ENCODE measurements around the gene SAMD14. TPM values are rescaled to one million over a fixed set of nuclear protein-coding genes. Genes with fewer than 3 reads are reported as not detected.

The SAMD14 gene
- total RNA-seq, 4 donors from 2014 or later, result 0.04 to 3.8 (median 0.31) TPM; not detected in 1

DNA sequence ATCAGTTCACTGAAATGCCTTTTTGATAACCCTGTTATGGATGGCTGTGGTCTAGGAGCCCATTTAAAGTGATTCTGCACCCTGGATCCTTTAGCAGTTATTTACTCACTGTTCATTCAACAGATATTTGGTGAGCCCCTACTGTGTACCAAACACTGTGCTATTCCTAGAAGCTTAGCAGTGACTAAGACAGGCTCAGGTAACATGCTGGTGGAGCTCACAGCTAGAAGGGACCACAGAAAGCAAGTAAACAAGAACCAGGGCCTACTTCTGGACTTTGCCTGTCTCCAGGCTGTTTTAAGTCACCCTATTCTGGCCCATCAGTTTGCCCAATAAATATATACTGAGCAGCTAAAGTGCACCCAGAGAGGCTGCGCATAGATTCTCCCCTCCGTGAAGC lies 63.0 kb downstream of the SAMD14 start:
- ATAC-seq (peak; percentile 86 to 94), DNase-seq (peak; percentile 50 to 55)
- intact Hi-C loops (cut with DNase I; ENCODE audit: low total_unique reads) (no loop called here), in situ Hi-C loops (cut with MboI; ENCODE audit: low sequenced_read_pairs in 4 of 4) (no loop called here)
- Histone ChIP-seq H3K4me1 (peaks cover 59 to 65% of the 10 kb centered on the region in 2 donors), H3K36me3 (peaks cover 0 to 21% of the 10 kb centered on the region in 2 donors), H3K27me3 (no peaks in the 10 kb centered on the region), H3K27ac (peak overlapping the region; percentile 91 to 96 (median 92)), H3K4me3 (no peak overlapping the region), H3K9me3 (no peaks in the 10 kb centered on the region)
- TF ChIP-seq, protein P1, sequence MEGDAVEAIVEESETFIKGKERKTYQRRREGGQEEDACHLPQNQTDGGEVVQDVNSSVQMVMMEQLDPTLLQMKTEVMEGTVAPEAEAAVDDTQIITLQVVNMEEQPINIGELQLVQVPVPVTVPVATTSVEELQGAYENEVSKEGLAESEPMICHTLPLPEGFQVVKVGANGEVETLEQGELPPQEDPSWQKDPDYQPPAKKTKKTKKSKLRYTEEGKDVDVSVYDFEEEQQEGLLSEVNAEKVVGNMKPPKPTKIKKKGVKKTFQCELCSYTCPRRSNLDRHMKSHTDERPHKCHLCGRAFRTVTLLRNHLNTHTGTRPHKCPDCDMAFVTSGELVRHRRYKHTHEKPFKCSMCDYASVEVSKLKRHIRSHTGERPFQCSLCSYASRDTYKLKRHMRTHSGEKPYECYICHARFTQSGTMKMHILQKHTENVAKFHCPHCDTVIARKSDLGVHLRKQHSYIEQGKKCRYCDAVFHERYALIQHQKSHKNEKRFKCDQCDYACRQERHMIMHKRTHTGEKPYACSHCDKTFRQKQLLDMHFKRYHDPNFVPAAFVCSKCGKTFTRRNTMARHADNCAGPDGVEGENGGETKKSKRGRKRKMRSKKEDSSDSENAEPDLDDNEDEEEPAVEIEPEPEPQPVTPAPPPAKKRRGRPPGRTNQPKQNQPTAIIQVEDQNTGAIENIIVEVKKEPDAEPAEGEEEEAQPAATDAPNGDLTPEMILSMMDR (IDR thresholded peaks at IDR 0.05 in 4 of 5, conservative IDR thresholded peaks at IDR 0.05 in 1 of 5), result no peak
- TF ChIP-seq POLR2A (IDR thresholded peaks at IDR 0.05), result peak in 1 of 2 donors; percentile 48

DNA sequence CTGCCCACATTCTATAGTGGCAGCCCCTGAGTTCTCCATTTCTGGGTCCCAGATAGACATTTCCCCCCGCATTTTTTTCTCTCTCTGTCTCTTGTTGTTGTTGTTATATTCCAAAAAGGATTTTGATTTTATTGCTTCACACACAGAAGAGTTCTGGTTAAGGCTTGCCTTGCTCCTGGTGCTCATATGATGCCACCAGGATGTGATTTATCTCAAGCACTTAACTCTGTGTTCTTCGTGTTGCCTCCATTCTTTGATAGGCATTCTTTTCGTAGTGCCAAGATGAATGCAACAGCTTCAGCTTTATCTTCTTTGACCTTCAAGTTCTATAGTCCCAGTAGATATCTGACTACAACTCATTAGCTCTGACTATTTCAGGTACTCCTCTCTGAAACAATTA lies 64.9 kb downstream of the SAMD14 start:
- H3K36me3 ChIP-seq, result peaks cover 0 to 8% of the 10 kb centered on the region in 2 donors
- H3K27me3 ChIP-seq, result no peaks in the 10 kb centered on the region
- no peak for ATAC-seq
- peaks cover 79 to 84% of the 10 kb centered on the region in 2 donors for H3K4me1 ChIP-seq
- no peak overlapping the region for H3K4me3 ChIP-seq
- in situ Hi-C loops (cut with MboI; ENCODE audit: low sequenced_read_pairs in 4 of 4) (no loop called here), intact Hi-C loops (cut with DNase I; ENCODE audit: low total_unique reads) (no loop called here)
- peak overlapping the region; percentile 91 to 96 (median 92) for H3K27ac ChIP-seq
- H3K9me3 ChIP-seq, result no peaks in the 10 kb centered on the region
- DNase-seq, result no peak
- TF ChIP-seq, protein P1 (IDR thresholded peaks at IDR 0.05 in 4 of 5, conservative IDR thresholded peaks at IDR 0.05 in 1 of 5), result no peak
- TF ChIP-seq POLR2A (IDR thresholded peaks at IDR 0.05), result no peak

DNA sequence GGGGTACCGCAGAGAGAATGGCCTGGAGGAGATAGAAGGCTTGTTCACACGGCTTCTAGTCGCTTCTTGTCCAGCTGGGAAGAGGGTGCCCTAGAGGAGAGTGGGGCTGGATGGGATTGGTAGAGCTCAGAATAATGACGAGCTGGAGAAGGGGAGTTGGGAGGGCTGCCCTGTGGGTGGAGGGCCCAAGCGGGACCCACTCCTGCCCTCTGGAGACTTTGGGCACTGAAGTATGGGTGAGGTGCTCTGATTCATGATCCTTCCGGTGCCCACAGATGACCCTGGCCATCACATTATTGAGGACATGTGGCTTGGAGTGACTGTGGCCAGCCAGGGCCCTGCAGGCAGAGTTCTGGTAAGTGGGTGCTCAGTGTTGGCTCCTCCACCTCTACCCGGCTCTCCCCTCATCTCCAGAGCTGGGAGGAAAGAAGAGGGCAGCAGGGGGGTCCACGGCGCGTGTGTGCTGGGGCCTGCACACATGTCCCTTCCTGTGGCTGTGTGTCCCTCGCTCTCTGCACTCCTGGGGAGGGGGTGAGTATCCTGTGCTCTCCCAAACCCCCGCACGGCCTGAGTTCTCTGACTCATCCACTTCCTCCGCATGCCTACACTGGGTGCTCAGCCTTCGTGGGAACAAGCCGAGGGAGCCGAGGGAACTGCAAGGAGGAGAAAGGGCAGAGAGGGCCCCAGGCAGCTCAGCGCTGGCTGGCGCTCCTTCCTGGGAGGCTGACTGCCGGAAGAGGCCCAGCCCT lies 65.5 kb downstream of the SAMD14 start:
- DNase-seq (peak in 1 of 2 donors; percentile 56), ATAC-seq (peak in 1 of 2 donors; percentile 29)
- Histone ChIP-seq H3K4me3 (no peak overlapping the region), H3K36me3 (peaks cover 0 to 4% of the 10 kb centered on the region in 2 donors), H3K27me3 (no peaks in the 10 kb centered on the region), H3K27ac (peak overlapping the region; percentile 91 to 96 (median 92)), H3K9me3 (no peaks in the 10 kb centered on the region), H3K4me1 (peaks cover 85 to 90% of the 10 kb centered on the region in 2 donors)
- intact Hi-C loops (cut with DNase I; ENCODE audit: low total_unique reads) (no loop called here), in situ Hi-C loops (cut with MboI; ENCODE audit: low sequenced_read_pairs in 4 of 4) (no loop called here)
- TF ChIP-seq POLR2A (IDR thresholded peaks at IDR 0.05), result no peak
- TF ChIP-seq, protein P1 (IDR thresholded peaks at IDR 0.05 in 4 of 5, conservative IDR thresholded peaks at IDR 0.05 in 1 of 5), result no peak

DNA sequence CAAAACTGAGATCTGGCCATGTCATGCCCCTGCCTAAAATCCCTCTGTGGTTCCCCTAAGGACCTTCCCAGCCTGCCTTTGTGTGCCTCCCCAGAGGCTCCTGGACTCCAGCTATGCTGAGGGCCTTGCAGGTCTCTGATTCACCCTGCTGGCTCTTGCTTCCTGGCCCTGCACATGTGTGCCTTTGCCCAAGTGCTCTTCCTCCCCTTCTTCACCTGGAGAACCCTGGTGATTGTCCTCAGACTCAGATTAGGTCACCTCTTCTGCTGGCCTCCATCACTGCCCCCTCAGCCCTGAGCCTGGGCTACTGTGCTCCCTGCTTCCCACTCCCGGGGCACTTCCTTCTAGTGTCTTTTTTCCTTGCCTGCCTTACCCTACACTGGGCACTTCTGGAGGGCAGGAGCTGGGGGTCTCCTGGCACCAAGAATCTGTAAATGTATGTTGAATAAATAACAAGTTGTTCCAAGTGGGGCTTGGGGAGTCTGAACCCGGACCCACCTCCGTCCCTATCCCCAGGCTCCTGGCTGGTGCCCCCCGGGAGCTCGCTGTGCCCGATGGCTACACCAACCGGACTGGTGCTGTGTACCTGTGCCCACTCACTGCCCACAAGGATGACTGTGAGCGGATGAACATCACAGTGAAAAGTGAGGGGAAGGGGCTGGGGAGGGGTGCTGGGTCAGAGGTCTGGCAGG lies 66.3 kb downstream of the SAMD14 start:
- DNase-seq (no peak), ATAC-seq (no peak)
- in situ Hi-C loops (cut with MboI; ENCODE audit: low sequenced_read_pairs in 4 of 4), result no loop called here
- H3K4me3 ChIP-seq, result no peak overlapping the region
- peaks cover 92 to 98% of the 10 kb centered on the region in 2 donors for H3K4me1 ChIP-seq
- H3K27ac ChIP-seq, result peak overlapping the region; percentile 91 to 96 (median 92)
- H3K36me3 ChIP-seq, result no peaks in the 10 kb centered on the region
- intact Hi-C loops (cut with DNase I; ENCODE audit: low total_unique reads), result no loop called here
- H3K9me3 ChIP-seq, result no peaks in the 10 kb centered on the region
- no peaks in the 10 kb centered on the region for H3K27me3 ChIP-seq
- TF ChIP-seq, protein P1 (IDR thresholded peaks at IDR 0.05 in 4 of 5, conservative IDR thresholded peaks at IDR 0.05 in 1 of 5), result no peak
- no peak for TF ChIP-seq POLR2A (IDR thresholded peaks at IDR 0.05)
